ENCODE results near the gene MBD6. TPM values are rescaled to one million over a fixed set of nuclear protein-coding genes. Genes with fewer than 3 reads are reported as not detected.

MBD6 gene
- total and polyA plus RNA-seq, 2 experiments from 2014 or later: 2.1 to 13.0 TPM

GRCh38 chr12:57551637-57552305, 29.1 kb downstream of the MBD6 start:
- TF ChIP-seq EZH2phosphoT487 (IDR thresholded peaks at IDR 0.05; ENCODE audit: insufficient read depth, low read depth) (no peak), EZH2 (IDR thresholded peaks at IDR 0.05; ENCODE audit: insufficient read depth, poor library complexity, severe bottlenecking) (no peak)
- no peak overlapping the region for H3K9ac ChIP-seq
- H2AFZ ChIP-seq: no peak overlapping the region
- no peaks in the 10 kb centered on the region for H3F3A ChIP-seq (ENCODE audit: insufficient read depth)
- in situ Hi-C loops (cut with MboI): no loop called here
- H3K4me1 ChIP-seq (ENCODE audit: insufficient read depth): no peaks in the 10 kb centered on the region
- no peak overlapping the region for H3K4me2 ChIP-seq (ENCODE audit: unreplicated experiment)
- H3K4me3 ChIP-seq: no peak overlapping the region
- no peaks in the 10 kb centered on the region for H3K9me2 ChIP-seq (ENCODE audit: insufficient read depth)
- H3K79me2 ChIP-seq (ENCODE audit: insufficient read depth): peaks cover 3% of the 10 kb centered on the region
- no peak overlapping the region for H3K27ac ChIP-seq
- WGBS, 2 experiments (ENCODE audit: low coverage in 1 of 2, low lambda C conversion rate in 2 of 2, missing lambda C conversion rate in 2 of 2): 84 to 85% methylated on average over 3 of the region's 3 CpGs
- DNase-seq: no peak
- no peaks in the 10 kb centered on the region for H3K36me3 ChIP-seq (ENCODE audit: low read depth)
- H4K20me1 ChIP-seq (ENCODE audit: insufficient read depth): no peaks in the 10 kb centered on the region
- no peaks in the 10 kb centered on the region for H3K9me3 ChIP-seq (ENCODE audit: low read depth)
- H3K27me3 ChIP-seq (replicated peaks; ENCODE audit: insufficient read depth): no peaks in the 10 kb centered on the region

DNA sequence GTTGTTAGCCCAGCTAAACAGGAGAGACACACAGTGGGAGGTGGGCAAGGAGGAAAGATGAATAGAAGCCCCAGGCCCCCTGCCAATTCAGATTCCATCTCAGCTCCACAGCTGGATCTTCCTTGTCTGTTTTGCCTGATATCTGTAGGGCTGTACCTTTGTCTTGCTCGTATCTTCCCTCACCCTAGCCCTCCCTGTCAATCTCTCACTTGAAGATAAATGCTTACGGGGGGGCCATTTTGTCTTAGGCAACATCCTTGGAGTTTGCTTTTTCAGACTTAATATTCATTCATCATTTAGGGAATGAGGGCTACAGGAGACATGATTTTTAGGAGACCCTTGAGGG, 29.7 kb downstream of the MBD6 start:
- Histone ChIP-seq H3K9ac (no peak overlapping the region), H2AFZ (no peak overlapping the region), H3K27me3 (replicated peaks; ENCODE audit: insufficient read depth) (no peaks in the 10 kb centered on the region), H3K79me2 (ENCODE audit: insufficient read depth) (no peaks in the 10 kb centered on the region), H4K20me1 (ENCODE audit: insufficient read depth) (no peaks in the 10 kb centered on the region), H3K4me1 (ENCODE audit: insufficient read depth) (no peaks in the 10 kb centered on the region), H3K4me2 (ENCODE audit: unreplicated experiment) (no peak overlapping the region), H3K36me3 (ENCODE audit: low read depth) (no peaks in the 10 kb centered on the region), H3K9me2 (ENCODE audit: insufficient read depth) (no peaks in the 10 kb centered on the region), H3K27ac (no peak overlapping the region), H3K4me3 (no peak overlapping the region), H3K9me3 (ENCODE audit: low read depth) (no peaks in the 10 kb centered on the region), H3F3A (ENCODE audit: insufficient read depth) (no peaks in the 10 kb centered on the region)
- WGBS, 2 experiments (ENCODE audit: low coverage in 1 of 2, low lambda C conversion rate in 2 of 2, missing lambda C conversion rate in 2 of 2): 93 to 96% methylated on average over 2 of the region's 2 CpGs
- no peak for DNase-seq
- in situ Hi-C loops (cut with MboI): no loop called here
- TF ChIP-seq EZH2phosphoT487 (IDR thresholded peaks at IDR 0.05; ENCODE audit: insufficient read depth, low read depth): no peak
- TF ChIP-seq EZH2 (IDR thresholded peaks at IDR 0.05; ENCODE audit: insufficient read depth, poor library complexity, severe bottlenecking): no peak

DNA sequence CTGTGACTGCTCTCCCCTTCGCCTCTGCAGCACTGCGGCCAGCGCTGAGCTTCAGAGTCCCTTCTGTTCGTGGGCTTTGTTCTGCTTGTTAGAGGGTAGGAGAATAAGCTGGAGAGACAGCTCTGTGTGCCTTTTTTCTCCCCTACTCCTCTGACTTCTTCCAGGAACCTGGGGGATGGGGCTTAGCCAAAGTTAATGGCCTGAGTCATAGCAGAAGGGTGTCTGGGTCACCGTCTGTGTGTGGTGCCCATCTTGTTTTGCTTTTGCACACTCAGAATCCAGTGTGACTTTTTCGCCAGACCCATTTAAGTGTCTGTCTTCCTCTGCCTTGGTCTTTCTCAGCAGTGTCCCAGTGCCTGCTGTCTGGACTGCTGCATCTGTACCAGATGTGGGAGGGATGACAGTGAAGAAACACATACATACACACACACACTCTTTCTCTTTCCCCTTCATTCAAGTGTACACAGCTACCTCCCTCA, 30.2 kb downstream of the MBD6 start:
- in situ Hi-C loops (cut with MboI): no loop called here
- Histone ChIP-seq H3K4me2 (ENCODE audit: unreplicated experiment) (no peak overlapping the region), H3K9me2 (ENCODE audit: insufficient read depth) (no peaks in the 10 kb centered on the region), H3K4me1 (ENCODE audit: insufficient read depth) (no peaks in the 10 kb centered on the region), H3K79me2 (ENCODE audit: insufficient read depth) (no peaks in the 10 kb centered on the region), H3K27me3 (replicated peaks; ENCODE audit: insufficient read depth) (no peaks in the 10 kb centered on the region), H3F3A (ENCODE audit: insufficient read depth) (no peaks in the 10 kb centered on the region), H3K4me3 (no peak overlapping the region), H3K9ac (no peak overlapping the region), H4K20me1 (ENCODE audit: insufficient read depth) (no peaks in the 10 kb centered on the region), H3K27ac (no peak overlapping the region), H3K36me3 (ENCODE audit: low read depth) (no peaks in the 10 kb centered on the region), H3K9me3 (ENCODE audit: low read depth) (no peaks in the 10 kb centered on the region), H2AFZ (no peak overlapping the region)
- WGBS, 2 experiments (ENCODE audit: low coverage in 1 of 2, low lambda C conversion rate in 2 of 2, missing lambda C conversion rate in 2 of 2): 37 to 39% methylated on average over 6 of the region's 6 CpGs
- TF ChIP-seq EZH2 (IDR thresholded peaks at IDR 0.05; ENCODE audit: insufficient read depth, poor library complexity, severe bottlenecking): no peak
- TF ChIP-seq EZH2phosphoT487 (IDR thresholded peaks at IDR 0.05; ENCODE audit: insufficient read depth, low read depth): no peak
- DNase-seq: peak; percentile 65

GRCh38 chr12:57553343-57554202, 30.9 kb downstream of the MBD6 start:
- in situ Hi-C loops (cut with MboI): no loop called here
- Histone ChIP-seq H3K27ac (no peak overlapping the region), H3K27me3 (replicated peaks; ENCODE audit: insufficient read depth) (no peaks in the 10 kb centered on the region), H3K4me3 (no peak overlapping the region), H3K9me3 (ENCODE audit: low read depth) (no peaks in the 10 kb centered on the region), H3K79me2 (ENCODE audit: insufficient read depth) (no peaks in the 10 kb centered on the region), H3K36me3 (ENCODE audit: low read depth) (no peaks in the 10 kb centered on the region), H3K9ac (no peak overlapping the region), H2AFZ (no peak overlapping the region), H3K4me1 (ENCODE audit: insufficient read depth) (no peaks in the 10 kb centered on the region), H4K20me1 (ENCODE audit: insufficient read depth) (no peaks in the 10 kb centered on the region), H3K9me2 (ENCODE audit: insufficient read depth) (no peaks in the 10 kb centered on the region), H3F3A (ENCODE audit: insufficient read depth) (no peaks in the 10 kb centered on the region), H3K4me2 (ENCODE audit: unreplicated experiment) (no peak overlapping the region)
- TF ChIP-seq EZH2phosphoT487 (IDR thresholded peaks at IDR 0.05; ENCODE audit: insufficient read depth, low read depth) (no peak), EZH2 (IDR thresholded peaks at IDR 0.05; ENCODE audit: insufficient read depth, poor library complexity, severe bottlenecking) (no peak)
- no peak for DNase-seq
- WGBS, 2 experiments (ENCODE audit: low coverage in 1 of 2, low lambda C conversion rate in 2 of 2, missing lambda C conversion rate in 2 of 2): 26 to 39% methylated on average over 7 of the region's 7 CpGs
